GM10248 (cell line): Measurements from ENCODE around the gene KCNG2.

ENCODE experiments used
- CTCF ChIA-PET: fragments of 300-600 bp; sonication (Branson Sonifier 250); formaldehyde crosslinking; extraction: SDS; loops from one replicate; lab custom pipeline; 2021; ENCODE audit warnings: antibody characterized with exemption; lab: Yijun Ruan, JAX
- POLR2A ChIA-PET: fragments of 350-650 bp; sonication (Branson Sonifier 250); formaldehyde crosslinking; extraction: SDS; loops from one replicate; lab custom pipeline; 2020; ENCODE audit warnings: antibody characterized with exemption; lab: Yijun Ruan, JAX
- DNase-seq: peaks from one replicate; pipeline ENCODE4 v3.0.0; 2012; ENCODE audit errors: extremely low spot score
- CTCF ChIP-seq: IDR thresholded peaks from 2 replicates; pipeline ENCODE4 v1.5.1; 2012; ENCODE audit warnings: mild to moderate bottlenecking, low read depth; ENCODE audit errors: extremely low read depth, missing control alignments, control extremely low read depth

KCNG2 gene

GRCh38 chr18:79904357-79905147 is 106.8 kb downstream of the KCNG2 start:
- TF ChIP-seq CTCF = no peak
- CTCF ChIA-PET = interaction anchor here (0.7 to 1.6 kb wide), 2 partner anchors 24 to 254 kb away, joined by 3 to 4 read pairs; no protein-coding TSS in a partner anchor
- POLR2A ChIA-PET = no interaction called here
- DNase-seq = no peak

- TF ChIP-seq CTCF = no peak
- DNase-seq = no peak
- POLR2A ChIA-PET = no interaction called here
- CTCF ChIA-PET = interaction anchor here (1.0 to 1.6 kb wide), 4 partner anchors 12 to 129 kb away, joined by 3 to 4 read pairs (median 4); partner anchors contain the start of gene RBFA
Measured at GRCh38 chr18:79905389-79905911, 107.7 kb downstream of the KCNG2 start.

- no peak for DNase-seq
- POLR2A ChIA-PET = no interaction called here
- no peak for TF ChIP-seq CTCF
- CTCF ChIA-PET = interaction anchor here (1.0 to 1.4 kb wide), 5 partner anchors 11 to 128 kb away, joined by 3 to 4 read pairs (median 3); partner anchors contain the start of genes RBFA and TXNL4A
Measured at GRCh38 chr18:79905993-79906392, 108.3 kb downstream of the KCNG2 start.

- CTCF ChIA-PET = interaction anchor here (1.0 to 1.4 kb wide), 5 partner anchors 10 to 127 kb away, joined by 3 to 4 read pairs (median 3); partner anchors contain the start of genes RBFA and TXNL4A
- TF ChIP-seq CTCF = no peak
- DNase-seq = no peak
- POLR2A ChIA-PET = no interaction called here
Measured at GRCh38 chr18:79906706-79907105, 109.0 kb downstream of the KCNG2 start.

GRCh38 chr18:79910563-79911343 is 113.0 kb downstream of the KCNG2 start:
- POLR2A ChIA-PET = no interaction called here
- TF ChIP-seq CTCF = no peak
- DNase-seq = no peak
- CTCF ChIA-PET = no interaction called here
